KMS-11 (cell line): ENCODE measurements around the gene PAK1IP1.
"Not testable (repeated sequence)": the region's sequence is repeated elsewhere in the genome, so short reads cannot be mapped to it uniquely, and the experiment has no call there.

ENCODE experiments used
- H2AFZ ChIP-seq: fragments of 200-600 bp; sonication (generic); 2 replicates; pipeline ENCODE4 v1.6.1; 2016; ENCODE audit warnings: antibody characterized with exemption, mixed run types, low read depth
- H3K27ac ChIP-seq: fragments of 200-600 bp; sonication (generic); 2 replicates; pipeline ENCODE4 v1.6.1; 2016; ENCODE audit warnings: mild to moderate bottlenecking, mixed run types
- H3K27me3 ChIP-seq: fragments of 200-600 bp; sonication (generic); 2 replicates; pipeline ENCODE4 v1.6.1; 2017; ENCODE audit warnings: mild to moderate bottlenecking, low read depth, mixed run types, moderate library complexity; ENCODE audit not compliant: insufficient read depth
- H3K36me3 ChIP-seq: fragments of 200-600 bp; sonication (generic); 2 replicates; pipeline ENCODE4 v1.6.1; 2017; ENCODE audit warnings: mild to moderate bottlenecking, mixed run types; ENCODE audit not compliant: insufficient read depth
- H3K4me1 ChIP-seq: fragments of 200-600 bp; sonication (generic); 2 replicates; pipeline ENCODE4 v1.6.1; 2016; ENCODE audit warnings: mild to moderate bottlenecking, low read depth, mixed run types; ENCODE audit not compliant: poor library complexity, severe bottlenecking
- H3K4me2 ChIP-seq: fragments of 200-600 bp; sonication (generic); 2 replicates; pipeline ENCODE4 v1.7.0; 2016; ENCODE audit warnings: mild to moderate bottlenecking, mixed run types
- H3K4me3 ChIP-seq: fragments of 200-600 bp; sonication (generic); IDR thresholded peaks from 2 replicates; pipeline ENCODE4 v1.6.1; 2017; ENCODE audit warnings: low read depth, low read length, mixed read lengths; ENCODE audit not compliant: insufficient read depth
- H3K79me2 ChIP-seq: fragments of 200-600 bp; sonication (generic); 2 replicates; pipeline ENCODE4 v1.6.1; 2016; ENCODE audit warnings: low read depth, mixed run types; ENCODE audit not compliant: insufficient read depth
- H3K9ac ChIP-seq: fragments of 200-600 bp; sonication (generic); 2 replicates; pipeline ENCODE4 v1.6.1; 2016; ENCODE audit warnings: mild to moderate bottlenecking, mixed run types
- H4K20me1 ChIP-seq: fragments of 200-600 bp; sonication (generic); 2 replicates; pipeline ENCODE4 v1.6.1; 2016; ENCODE audit warnings: mild to moderate bottlenecking, mixed run types; ENCODE audit not compliant: insufficient read depth
- CTCF ChIP-seq: fragments of 200-600 bp; sonication (generic); conservative IDR thresholded peaks from 2 replicates; pipeline ENCODE4 v1.6.1; 2017; ENCODE audit warnings: low read depth, mild to moderate bottlenecking, antibody characterized with exemption, low read length, moderate library complexity, mixed read lengths

Gene PAK1IP1

GRCh38 chr6:10733863-10734262 is 39.1 kb downstream of the PAK1IP1 start:
- no peak overlapping the region for H3K9ac ChIP-seq
- H3K36me3 ChIP-seq = no peaks in the 10 kb centered on the region; the same call in 1 of the 2 replicates
- no peaks in the 10 kb centered on the region for H3K4me1 ChIP-seq
- no peak overlapping the region for H3K4me2 ChIP-seq
- no peak overlapping the region for H2AFZ ChIP-seq
- TF ChIP-seq CTCF = no peak
- H3K27ac ChIP-seq = no peak overlapping the region
- no peaks in the 10 kb centered on the region; the same call in 1 of the 2 replicates for H4K20me1 ChIP-seq
- H3K27me3 ChIP-seq = no peaks in the 10 kb centered on the region
- no peaks in the 10 kb centered on the region for H3K79me2 ChIP-seq
- no peak overlapping the region for H3K4me3 ChIP-seq

- no peak overlapping the region for H3K4me3 ChIP-seq
- H3K36me3 ChIP-seq = no peaks in the 10 kb centered on the region; the same call in 1 of the 2 replicates
- H4K20me1 ChIP-seq = no peaks in the 10 kb centered on the region; the same call in 1 of the 2 replicates
- H3K79me2 ChIP-seq = no peaks in the 10 kb centered on the region
- H2AFZ ChIP-seq = no peak overlapping the region
- no peak overlapping the region for H3K4me2 ChIP-seq
- no peak for TF ChIP-seq CTCF
- H3K4me1 ChIP-seq = no peaks in the 10 kb centered on the region
- H3K27me3 ChIP-seq = no peaks in the 10 kb centered on the region
- no peak overlapping the region for H3K9ac ChIP-seq
- no peak overlapping the region for H3K27ac ChIP-seq
Observed at GRCh38 chr6:10736731-10737130, 42.0 kb downstream of the PAK1IP1 start.

GRCh38 chr6:10740061-10740460 is 45.3 kb downstream of the PAK1IP1 start:
- Histone ChIP-seq H2AFZ (no peak overlapping the region), H3K4me3 (no peak overlapping the region)

GRCh38 chr6:10741643-10742042 is 46.9 kb downstream of the PAK1IP1 start:
- H3K4me2 ChIP-seq, H2AFZ ChIP-seq, H3K4me1 ChIP-seq, H3K9ac ChIP-seq, H3K36me3 ChIP-seq, H3K27me3 ChIP-seq, H3K4me3 ChIP-seq, H3K79me2 ChIP-seq, H3K27ac ChIP-seq, H4K20me1 ChIP-seq: not testable (repeated sequence)

More at GRCh38 chr6:10740061-10740460, 45.3 kb downstream of the PAK1IP1 start:
- Histone ChIP-seq H3K4me1 (no peaks in the 10 kb centered on the region), H3K9ac (no peak overlapping the region), H4K20me1 (no peaks in the 10 kb centered on the region; the same call in 1 of the 2 replicates), H3K79me2 (no peaks in the 10 kb centered on the region), H3K27me3 (no peaks in the 10 kb centered on the region), H3K27ac (no peak overlapping the region), H3K36me3 (no peaks in the 10 kb centered on the region), H3K4me2 (no peak overlapping the region)
- no peak for TF ChIP-seq CTCF

GRCh38 chr6:10742251-10742650 is 47.5 kb downstream of the PAK1IP1 start:
- Histone ChIP-seq H3K9ac (no peak overlapping the region), H3K27me3 (no peaks in the 10 kb centered on the region), H3K4me2 (no peak overlapping the region), H4K20me1 (no peaks in the 10 kb centered on the region), H3K79me2 (no peaks in the 10 kb centered on the region), H3K4me3 (no peak overlapping the region), H3K4me1 (peaks cover 7% of the 10 kb centered on the region), H3K36me3 (no peaks in the 10 kb centered on the region), H2AFZ (no peak overlapping the region), H3K27ac (no peak overlapping the region)
- no peak for TF ChIP-seq CTCF
